Muscle of leg (tissue), 11 donors: Measurements from ENCODE around the gene PFDN4. TPM values are rescaled to one million over a fixed set of nuclear protein-coding genes. Genes with fewer than 3 reads are reported as not detected.

ENCODE experiments used
- DNase-seq: peaks from one replicate; pipeline ENCODE4 v3.0.0; 2013
- H3K27ac ChIP-seq: one replicate; pipeline ENCODE4 v1.5.1; 2013; ENCODE audit warnings: mild to moderate bottlenecking, low read length, control low read depth
- H3K27me3 ChIP-seq: one replicate; pipeline ENCODE4 v1.6.1; 2013; ENCODE audit warnings: low read length; ENCODE audit not compliant: control insufficient read depth, insufficient read depth
- H3K36me3 ChIP-seq: one replicate; pipeline ENCODE4 v1.6.1; 2013; ENCODE audit warnings: low read length; ENCODE audit not compliant: control insufficient read depth, insufficient read depth
- H3K4me1 ChIP-seq: one replicate; pipeline ENCODE4 v1.6.1; 2013; ENCODE audit warnings: low read length; ENCODE audit not compliant: control insufficient read depth, insufficient read depth
- H3K4me3 ChIP-seq: one replicate; pipeline ENCODE4 v1.5.1; 2013; ENCODE audit warnings: low read length, control low read depth
- H3K9me3 ChIP-seq: replicated peaks from 2 replicates; pipeline ENCODE4 v1.6.1; 2013; ENCODE audit warnings: low read depth, low read length; ENCODE audit not compliant: control insufficient read depth
- WGBS: methylation state at CpG from one replicate; pipeline ENCODE4 v1.1.5; 2013; ENCODE audit warnings: missing lambda C conversion rate; ENCODE audit not compliant: insufficient coverage; 5-methylcytosine and 5-hydroxymethylcytosine counted together
- polyA plus RNA-seq, 8 donors: library from polyadenylated mRNA; unstranded; fragments of 120-200 nt; gene quantifications; one replicate each; pipeline versions ENCODE4 v1.2.1 to v1.2.3, GENCODE V29; 2013; ENCODE audit warnings: inconsistent platforms in 1 of 8, low replicate concordance in 1 of 8; ENCODE audit not compliant: insufficient read length in 8 of 8, insufficient read depth in 1 of 8
- total RNA-seq: library from RNA; stranded (reverse); fragments of 120-200 nt; gene quantifications from one replicate; pipeline ENCODE4 v1.2.4, GENCODE V29; 2013

Gene PFDN4
- total and polyA plus RNA-seq, 9 donors, result 56.0 to 95.5 (median 60.7) TPM

- peaks cover 9% of the 10 kb centered on the region for H3K36me3 ChIP-seq
- no peaks in the 10 kb centered on the region for H3K27me3 ChIP-seq
- H3K4me3 ChIP-seq, result peak overlapping the region; percentile 85
- no peak for DNase-seq
- H3K27ac ChIP-seq, result no peak overlapping the region
- peaks cover 14% of the 10 kb centered on the region for H3K4me1 ChIP-seq
- H3K9me3 ChIP-seq, result no peaks in the 10 kb centered on the region
- no CpG with 5 or more reads among the region's 5 CpGs for WGBS
These were observed 1.4 kb downstream of the PFDN4 start for GRCh38 chr20:54209216-54209813.

DNA sequence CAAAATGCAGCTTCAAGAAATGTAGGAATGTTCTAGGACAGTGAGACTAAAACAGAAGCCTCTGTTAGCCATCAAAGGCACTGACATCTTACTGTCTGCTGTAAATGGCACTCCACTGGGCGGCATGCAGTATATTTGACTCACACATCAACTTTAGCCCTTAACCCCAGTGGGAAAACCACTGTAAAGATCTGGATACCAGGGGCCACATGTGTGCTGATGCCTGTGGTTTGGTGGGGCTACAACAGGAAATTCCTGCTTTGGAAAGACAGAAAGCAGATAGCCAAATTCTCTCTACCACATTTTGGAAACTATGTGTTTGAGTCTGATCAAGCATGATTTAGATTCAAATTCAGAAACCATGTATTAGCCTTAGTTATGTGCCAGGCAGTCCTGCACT lies 4.3 kb downstream of the PFDN4 start:
- Histone ChIP-seq H3K36me3 (peaks cover 12% of the 10 kb centered on the region), H3K27ac (no peak overlapping the region), H3K9me3 (no peaks in the 10 kb centered on the region), H3K4me1 (peaks cover 23% of the 10 kb centered on the region), H3K27me3 (no peaks in the 10 kb centered on the region), H3K4me3 (no peak overlapping the region)
- WGBS, result no CpG with 5 or more reads among the region's 1 CpG
- DNase-seq, result no peak

DNA sequence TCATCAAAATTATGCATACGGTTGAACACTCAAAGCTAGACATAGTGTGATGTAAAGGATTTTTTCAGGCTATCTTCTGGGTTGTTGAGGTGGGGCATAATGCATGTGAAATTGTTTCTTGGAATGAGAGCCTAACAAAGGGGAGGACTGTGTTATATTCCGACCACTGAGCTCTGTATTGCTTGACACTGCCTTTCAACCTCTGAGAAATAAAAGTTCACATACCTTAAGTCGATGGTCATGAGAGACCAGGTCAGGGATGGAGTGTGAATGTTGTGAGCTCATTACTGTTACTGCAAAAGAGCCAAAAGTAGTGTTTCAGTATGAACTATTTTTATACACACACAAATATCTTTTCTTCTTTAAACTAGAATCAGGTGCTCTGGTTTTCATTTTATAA lies 5.0 kb downstream of the PFDN4 start:
- no peak for DNase-seq
- Histone ChIP-seq H3K36me3 (peaks cover 15% of the 10 kb centered on the region), H3K9me3 (no peaks in the 10 kb centered on the region), H3K27me3 (no peaks in the 10 kb centered on the region), H3K4me1 (peaks cover 23% of the 10 kb centered on the region), H3K4me3 (no peak overlapping the region), H3K27ac (no peak overlapping the region)
- no CpG with 5 or more reads among the region's 3 CpGs for WGBS

- peaks cover 16% of the 10 kb centered on the region for H3K4me1 ChIP-seq
- H3K27ac ChIP-seq, result peak overlapping the region; percentile 42
- H3K36me3 ChIP-seq, result peaks cover 15% of the 10 kb centered on the region
- DNase-seq, result peak; percentile 81
- no peaks in the 10 kb centered on the region for H3K9me3 ChIP-seq
- 77% methylated on average over 4 of the region's 8 CpGs for WGBS
- no peaks in the 10 kb centered on the region for H3K27me3 ChIP-seq
- H3K4me3 ChIP-seq, result no peak overlapping the region
These were observed 6.7 kb downstream of the PFDN4 start for GRCh38 chr20:54214566-54214965.

- no peak for DNase-seq
- Histone ChIP-seq H3K36me3 (peaks cover 15% of the 10 kb centered on the region), H3K27ac (peak overlapping the region; percentile 42), H3K4me3 (no peak overlapping the region), H3K4me1 (peaks cover 14% of the 10 kb centered on the region), H3K9me3 (no peaks in the 10 kb centered on the region), H3K27me3 (no peaks in the 10 kb centered on the region)
- no CpG with 5 or more reads among the region's 3 CpGs for WGBS
These were observed 7.4 kb downstream of the PFDN4 start for GRCh38 chr20:54215157-54215789.

GRCh38 chr20:54217762-54218161 lies 9.9 kb downstream of the PFDN4 start:
- H3K27ac ChIP-seq, result no peak overlapping the region
- peaks cover 13% of the 10 kb centered on the region for H3K4me1 ChIP-seq
- peaks cover 13% of the 10 kb centered on the region for H3K36me3 ChIP-seq
- no peak for DNase-seq
- H3K9me3 ChIP-seq, result no peaks in the 10 kb centered on the region
- 86% methylated on average over 4 of the region's 7 CpGs for WGBS
- H3K4me3 ChIP-seq, result no peak overlapping the region
- no peaks in the 10 kb centered on the region for H3K27me3 ChIP-seq

GRCh38 chr20:54218470-54218869 lies 10.6 kb downstream of the PFDN4 start:
- no peaks in the 10 kb centered on the region for H3K27me3 ChIP-seq
- no peak overlapping the region for H3K4me3 ChIP-seq
- H3K27ac ChIP-seq, result no peak overlapping the region
- no peak for DNase-seq
- peaks cover 10% of the 10 kb centered on the region for H3K4me1 ChIP-seq
- no peaks in the 10 kb centered on the region for H3K9me3 ChIP-seq
- H3K36me3 ChIP-seq, result peaks cover 14% of the 10 kb centered on the region

DNA sequence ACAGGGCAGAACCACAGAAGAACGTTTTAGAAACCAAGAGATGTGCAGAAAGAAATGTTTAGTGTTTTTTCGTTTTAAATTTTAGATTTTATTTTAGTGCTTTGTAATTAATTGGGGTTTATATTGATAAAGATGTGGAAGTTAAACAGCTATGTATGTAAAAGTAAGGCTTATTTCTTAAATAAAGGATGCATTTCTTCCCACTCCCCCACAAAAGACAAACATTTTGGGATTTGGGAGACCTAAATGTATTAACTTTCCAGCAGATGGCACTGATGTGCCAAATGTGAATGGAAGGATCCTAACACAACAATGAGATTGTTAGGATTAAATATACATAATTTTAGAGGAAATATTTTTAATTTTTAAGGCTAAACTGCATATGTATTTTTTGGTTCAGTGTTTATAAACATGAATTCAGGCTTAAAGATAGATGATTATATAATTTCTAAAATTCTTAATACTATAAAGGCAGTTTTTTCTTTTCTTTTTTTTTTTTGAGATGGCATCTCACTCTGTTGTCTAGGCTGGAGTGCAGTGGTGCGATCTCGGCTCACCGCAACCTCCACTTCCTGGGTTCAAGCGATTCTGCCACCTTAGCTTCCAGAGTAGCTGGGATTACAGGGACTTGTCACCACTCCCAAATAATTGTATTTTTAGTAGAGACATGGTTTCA lies 12.0 kb downstream of the PFDN4 start:
- Histone ChIP-seq H3K36me3 (peaks cover 14% of the 10 kb centered on the region), H3K9me3 (no peaks in the 10 kb centered on the region), H3K27me3 (no peaks in the 10 kb centered on the region), H3K4me1 (peaks cover 7% of the 10 kb centered on the region), H3K4me3 (no peak overlapping the region), H3K27ac (no peak overlapping the region)
- DNase-seq, result peak; percentile 66
- WGBS, result no CpG with 5 or more reads among the region's 6 CpGs

GRCh38 chr20:54220722-54221121 lies 12.8 kb downstream of the PFDN4 start:
- H3K27me3 ChIP-seq, result no peaks in the 10 kb centered on the region
- H3K9me3 ChIP-seq, result no peaks in the 10 kb centered on the region
- 100% methylated on average over 2 of the region's 6 CpGs for WGBS
- peaks cover 5% of the 10 kb centered on the region for H3K4me1 ChIP-seq
- H3K4me3 ChIP-seq, result no peak overlapping the region
- no peak overlapping the region for H3K27ac ChIP-seq
- DNase-seq, result no peak
- peaks cover 14% of the 10 kb centered on the region for H3K36me3 ChIP-seq

DNA sequence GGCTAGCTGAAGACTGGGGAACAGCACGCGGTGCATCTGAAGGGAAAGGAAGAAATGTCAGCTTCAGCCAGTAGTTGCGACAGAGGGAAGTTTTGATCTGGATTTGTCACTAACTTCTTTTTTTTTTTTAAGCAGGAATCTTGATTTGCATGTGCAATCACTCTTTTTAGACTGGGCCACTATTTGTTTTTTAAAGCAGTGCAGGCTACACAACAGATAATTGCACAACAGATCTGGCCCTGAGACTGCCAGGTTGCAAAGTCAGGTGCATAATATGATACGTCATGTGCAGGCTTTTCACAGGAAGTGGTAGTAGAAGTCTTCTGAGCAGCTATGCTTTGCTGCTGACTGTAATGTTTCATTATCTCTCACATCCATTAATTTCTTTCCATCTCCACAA lies 13.5 kb downstream of the PFDN4 start:
- H3K4me3 ChIP-seq, result no peak overlapping the region
- peaks cover 14% of the 10 kb centered on the region for H3K36me3 ChIP-seq
- DNase-seq, result no peak
- 93% methylated on average over 3 of the region's 4 CpGs for WGBS
- H3K4me1 ChIP-seq, result peaks cover 5% of the 10 kb centered on the region
- H3K9me3 ChIP-seq, result no peaks in the 10 kb centered on the region
- no peaks in the 10 kb centered on the region for H3K27me3 ChIP-seq
- no peak overlapping the region for H3K27ac ChIP-seq
